Umbilical cord (tissue), 2 donors: ENCODE results near the gene KIRREL3. TPM values are rescaled to one million over a fixed set of nuclear protein-coding genes. Genes with fewer than 3 reads are reported as not detected.

Experiments used
- DNase-seq: peaks from one replicate; pipeline ENCODE4 v3.0.0-alpha.2; 2015; ENCODE audit warnings: low spot score
- total RNA-seq: library from RNA; depleted of rRNA; stranded (reverse); fragments of >200 nt; gene quantifications from one replicate; pipeline ENCODE4 v1.2.3, GENCODE V29; 2014; ENCODE audit warnings: low replicate concordance; ENCODE audit not compliant: insufficient read depth

KIRREL3 gene
- total RNA-seq, 1 donor from 2014 or later = 0.72 TPM

- no peak for DNase-seq
Measured at GRCh38 chr11:126790550-126791081, 210.0 kb downstream of the KIRREL3 start.

- no peak for DNase-seq
Measured at GRCh38 chr11:126782810-126783209, 217.8 kb downstream of the KIRREL3 start.

GRCh38 chr11:126781942-126782341 is 218.6 kb downstream of the KIRREL3 start:
- no peak for DNase-seq

DNA sequence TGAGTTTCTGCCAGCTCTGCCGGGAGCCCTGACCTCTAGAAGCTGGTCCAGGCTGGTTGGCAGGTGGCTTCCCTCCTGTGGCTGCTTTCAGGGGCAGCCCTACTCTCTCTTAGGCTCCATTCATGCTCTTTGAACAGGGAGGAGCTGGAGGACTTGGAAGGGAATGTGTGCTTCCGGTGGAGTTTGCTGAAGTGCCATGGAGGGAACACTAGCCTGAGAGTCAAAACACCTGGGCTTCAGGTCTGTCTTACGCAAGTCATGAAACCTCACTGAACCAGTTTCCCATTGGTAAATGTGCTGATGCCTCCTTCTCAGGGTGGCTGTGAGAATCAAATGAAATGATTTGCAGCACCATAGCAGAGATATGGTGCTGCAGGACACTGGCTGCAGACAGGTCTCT is 224.5 kb downstream of the KIRREL3 start:
- no peak for DNase-seq

DNA sequence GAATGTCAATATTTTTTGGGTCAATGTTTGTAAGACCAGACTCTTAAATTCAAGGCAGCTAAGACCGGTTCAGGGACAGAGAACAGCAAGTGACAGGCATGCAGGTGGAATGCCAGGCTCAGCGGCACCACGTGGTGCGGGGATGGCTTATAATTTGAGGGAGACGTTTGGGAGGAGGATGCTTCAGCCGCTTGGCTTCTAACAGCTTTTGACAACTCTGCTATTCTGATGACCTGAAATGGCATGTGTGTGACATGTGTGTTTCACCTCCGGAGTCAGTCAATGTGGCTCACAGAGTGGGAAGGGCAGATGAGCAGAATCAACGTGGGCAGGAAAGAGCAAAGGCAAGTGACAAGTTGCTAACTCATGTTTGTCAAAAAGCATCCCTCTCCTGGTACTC is 228.3 kb downstream of the KIRREL3 start:
- no peak for DNase-seq

- no peak for DNase-seq
Measured at GRCh38 chr11:126768702-126769101, 231.9 kb downstream of the KIRREL3 start.

DNA sequence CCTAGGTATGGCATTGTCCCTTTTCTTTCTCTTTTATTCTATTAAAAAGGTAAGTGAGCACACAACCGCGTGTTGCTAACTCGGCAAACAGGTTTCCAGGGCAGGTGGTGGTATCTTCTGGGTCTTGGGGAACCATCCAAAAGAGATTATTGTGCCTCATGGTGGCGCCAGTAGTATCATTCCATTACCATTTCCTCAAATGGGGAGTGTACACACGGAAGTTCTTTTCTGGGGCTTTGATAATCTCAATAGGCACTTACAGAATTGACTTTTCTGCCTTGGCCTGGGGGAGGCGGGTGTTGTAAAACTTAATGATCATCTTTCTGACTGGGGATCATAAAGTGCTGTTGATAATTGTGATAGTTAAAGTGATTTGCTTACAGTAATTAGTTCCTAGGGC is 234.1 kb downstream of the KIRREL3 start:
- DNase-seq = no peak

DNA sequence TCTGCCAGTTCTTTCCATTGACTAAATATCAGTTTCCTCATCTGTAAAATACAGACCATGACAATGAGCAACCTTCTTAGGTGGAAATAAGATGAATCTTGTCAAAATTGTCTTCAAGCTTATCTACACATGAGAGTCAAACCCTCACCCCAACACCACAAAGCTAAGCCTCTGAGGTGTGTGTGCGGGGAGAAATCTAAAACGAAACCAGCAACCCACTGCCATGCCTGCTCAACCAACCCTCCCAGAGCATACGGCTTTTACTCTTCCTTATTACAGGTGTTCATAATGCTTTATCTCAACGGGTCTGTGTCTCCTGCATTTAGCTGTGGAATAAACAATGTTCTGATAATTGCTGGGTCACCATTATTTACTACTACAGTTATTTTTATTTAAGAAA is 235.4 kb downstream of the KIRREL3 start:
- DNase-seq = no peak

DNA sequence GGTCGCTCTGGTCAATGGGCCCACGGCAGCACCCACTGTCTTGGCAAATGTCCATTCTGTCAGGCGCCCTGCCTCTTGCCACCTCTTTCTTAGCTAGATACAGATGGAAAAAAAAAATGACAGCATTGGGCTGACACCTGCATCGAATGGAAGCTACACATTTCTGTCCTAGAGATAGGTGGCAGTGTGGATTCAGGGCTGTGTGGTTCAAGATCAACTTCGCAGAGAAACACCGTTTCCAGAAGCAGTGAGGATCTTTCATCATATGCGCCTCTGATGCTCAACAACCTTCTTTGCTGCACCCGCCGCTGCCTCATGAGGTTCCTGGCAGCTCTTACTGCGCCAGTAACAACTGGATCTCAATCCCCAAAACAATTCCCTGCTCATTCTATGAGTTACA is 236.3 kb downstream of the KIRREL3 start:
- no peak for DNase-seq

DNA sequence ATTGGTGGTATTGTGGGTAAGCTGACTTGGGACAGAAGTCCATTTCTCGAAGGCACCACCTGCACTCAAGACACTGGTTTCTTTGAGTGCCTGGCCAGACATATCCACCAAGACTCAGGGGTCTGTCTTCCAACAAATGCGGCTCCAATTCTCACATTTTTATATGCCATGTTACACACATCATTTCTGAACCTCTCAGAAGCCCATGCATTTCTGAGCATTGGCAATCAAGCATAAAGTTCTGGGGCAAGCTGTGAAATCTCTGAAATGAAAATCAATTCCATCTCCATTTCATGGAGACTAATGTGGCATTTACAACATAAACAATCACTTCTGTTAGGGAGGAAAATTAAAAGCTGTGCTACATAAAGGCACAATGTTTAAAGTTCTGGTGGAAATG is 243.7 kb downstream of the KIRREL3 start:
- DNase-seq = no peak

- no peak for DNase-seq
Measured at GRCh38 chr11:126756421-126756820, 244.1 kb downstream of the KIRREL3 start.

DNA sequence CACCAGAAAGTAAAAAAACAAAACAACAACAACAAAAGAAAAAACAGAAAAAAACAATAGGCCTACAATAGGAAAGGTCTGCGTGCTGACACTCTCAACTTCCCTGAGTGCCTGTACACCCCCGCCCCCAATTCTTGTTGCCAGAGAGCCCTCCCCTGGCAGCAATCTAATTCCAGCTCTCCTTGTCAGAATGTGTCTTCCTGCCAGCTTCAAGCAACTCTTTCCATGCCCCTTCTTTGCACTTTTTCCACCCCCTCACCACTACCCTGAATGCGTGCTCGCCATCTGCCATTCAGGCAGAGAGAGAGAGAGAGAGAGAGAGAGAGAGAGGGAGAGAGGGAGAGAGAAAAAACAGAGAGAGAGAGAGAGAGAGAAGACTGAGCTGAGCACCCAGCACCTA is 245.0 kb downstream of the KIRREL3 start:
- no peak for DNase-seq

DNA sequence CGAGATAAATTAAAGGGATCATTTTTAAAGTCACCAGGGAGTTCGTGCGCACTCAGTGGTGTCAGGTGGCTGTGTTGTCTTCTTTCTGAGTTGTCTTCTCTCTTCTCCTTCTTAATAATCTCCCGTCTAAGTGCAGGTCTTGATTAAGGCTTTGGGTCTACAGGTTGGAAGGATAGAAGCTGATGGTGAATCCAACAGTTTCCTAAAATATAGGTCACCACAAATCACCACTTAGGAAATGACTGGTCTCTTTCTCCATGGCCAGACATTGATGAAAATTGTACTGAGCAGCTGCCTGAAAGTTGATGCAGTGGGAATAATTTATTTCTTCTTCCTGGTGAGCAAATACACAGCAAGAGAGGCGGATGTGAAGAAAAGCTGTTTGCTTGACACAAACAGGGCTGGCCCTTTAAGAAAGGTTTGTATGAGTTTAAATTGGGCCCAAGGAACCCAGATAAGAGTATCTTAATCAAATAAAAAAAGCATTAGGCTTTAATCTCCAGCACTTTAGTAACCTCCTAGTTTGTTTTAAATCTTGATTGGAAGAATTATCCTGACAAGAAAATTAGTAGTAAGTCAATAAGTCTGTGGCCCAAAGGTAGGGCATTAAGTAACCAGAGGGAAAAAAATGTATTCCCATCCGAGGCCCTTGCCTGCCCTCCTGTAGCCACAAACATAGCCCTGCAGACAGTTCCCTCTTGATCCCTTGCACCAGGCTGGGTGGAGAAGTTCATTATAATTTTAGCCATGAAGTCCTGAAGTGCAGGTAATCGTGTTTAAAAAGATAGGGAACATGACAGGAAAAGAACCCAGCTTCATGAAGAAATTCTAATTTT is 245.8 kb downstream of the KIRREL3 start:
- no peak for DNase-seq

DNA sequence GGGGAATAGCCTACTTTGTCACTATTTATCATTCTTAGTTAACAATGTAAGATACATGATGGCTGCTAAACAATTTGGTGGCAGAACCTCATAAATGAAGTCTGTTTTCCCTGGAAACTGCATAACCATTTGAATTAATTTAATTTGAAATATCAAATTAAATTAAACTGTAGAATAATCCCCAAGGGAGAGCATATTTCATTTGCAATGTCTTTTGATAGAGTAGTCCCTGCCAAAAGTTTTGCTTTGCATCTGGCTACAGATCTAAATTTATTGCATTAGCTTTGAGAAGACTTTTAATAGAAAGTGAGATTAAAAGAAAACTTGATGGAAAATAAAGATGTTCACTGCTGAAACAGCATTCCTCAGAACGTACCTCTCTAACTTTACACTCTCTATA is 246.6 kb downstream of the KIRREL3 start:
- no peak for DNase-seq

GRCh38 chr11:126751242-126751641 is 249.3 kb downstream of the KIRREL3 start:
- DNase-seq = no peak

DNA sequence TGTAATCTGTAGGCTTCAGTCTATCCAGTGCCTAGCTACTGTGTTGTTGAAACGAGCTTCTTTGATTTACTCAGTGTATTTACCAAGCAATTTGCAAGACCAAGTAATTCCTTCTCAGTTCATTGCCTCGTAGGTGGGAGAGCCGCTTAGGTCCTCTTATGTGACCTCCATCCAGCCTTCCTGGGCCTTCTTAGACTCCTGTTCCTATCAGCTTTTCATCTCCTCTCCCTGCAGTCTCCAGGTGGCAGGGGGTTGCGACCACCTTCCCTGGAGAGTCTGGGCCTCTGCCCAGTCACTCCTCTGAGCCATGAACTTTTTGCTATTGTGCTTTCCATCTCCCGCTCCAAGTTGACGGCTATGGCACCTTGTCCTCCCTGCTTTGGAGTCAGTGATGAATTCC is 251.8 kb downstream of the KIRREL3 start:
- no peak for DNase-seq

GRCh38 chr11:126748100-126748791 is 252.3 kb downstream of the KIRREL3 start:
- DNase-seq = no peak

DNA sequence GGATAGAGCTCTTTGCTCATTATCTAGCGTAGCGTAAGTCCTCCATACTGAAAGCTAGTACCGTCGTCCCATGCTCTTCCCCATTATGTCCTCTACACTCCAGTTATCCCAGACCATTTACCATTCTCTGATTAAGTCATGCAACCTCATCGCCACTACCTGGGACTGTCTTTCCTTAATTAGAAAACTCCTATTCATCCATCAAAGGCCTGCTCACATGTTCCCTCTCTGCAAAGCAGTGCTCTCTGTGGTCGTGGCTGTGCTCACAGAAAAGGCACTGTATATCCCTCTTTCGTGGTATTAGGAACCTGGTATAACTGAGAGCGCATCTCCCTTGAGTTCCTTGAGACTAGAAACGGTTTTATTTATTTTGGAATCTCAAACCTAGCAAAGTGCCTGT is 253.3 kb downstream of the KIRREL3 start:
- DNase-seq = no peak

DNA sequence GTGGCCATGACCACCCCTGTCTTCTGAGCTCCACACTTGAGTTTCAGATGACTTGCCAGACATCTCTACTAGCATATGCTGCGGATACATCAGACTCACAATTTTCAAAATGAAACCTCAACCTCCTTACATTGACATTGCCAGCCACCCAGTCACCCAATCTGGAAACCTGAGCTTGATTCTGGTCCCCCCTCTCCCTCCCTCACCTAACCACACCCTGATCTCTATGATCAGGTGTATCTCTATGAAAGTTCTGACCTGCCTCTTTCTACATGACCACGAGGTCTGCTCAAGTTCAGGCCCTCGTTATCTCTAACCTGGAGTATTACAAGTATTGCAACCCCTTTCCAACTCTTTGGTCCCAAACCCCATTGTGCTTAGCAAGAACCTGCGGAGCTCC is 254.1 kb downstream of the KIRREL3 start:
- DNase-seq = no peak

DNA sequence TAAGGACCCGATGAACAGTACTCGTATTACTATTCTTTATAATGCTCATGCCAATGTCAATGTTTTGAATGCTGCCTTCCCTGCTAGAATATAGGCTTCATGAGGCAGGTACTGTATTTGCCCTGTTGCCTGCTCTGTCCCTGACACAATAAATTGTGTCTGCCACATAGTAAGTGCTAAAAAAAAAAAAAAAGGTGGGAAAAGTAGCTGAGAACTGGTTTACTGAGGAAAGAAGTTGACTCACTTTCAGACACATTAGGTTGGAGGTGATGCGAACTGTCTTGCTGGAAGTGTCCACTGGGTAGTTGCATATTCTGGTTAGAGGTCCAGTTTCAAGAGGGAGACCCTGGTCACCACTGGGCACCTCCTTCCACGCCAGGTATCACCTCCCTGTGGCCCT is 255.9 kb downstream of the KIRREL3 start:
- DNase-seq = no peak

- DNase-seq = no peak
Measured at GRCh38 chr11:126743628-126744027, 256.9 kb downstream of the KIRREL3 start.

DNA sequence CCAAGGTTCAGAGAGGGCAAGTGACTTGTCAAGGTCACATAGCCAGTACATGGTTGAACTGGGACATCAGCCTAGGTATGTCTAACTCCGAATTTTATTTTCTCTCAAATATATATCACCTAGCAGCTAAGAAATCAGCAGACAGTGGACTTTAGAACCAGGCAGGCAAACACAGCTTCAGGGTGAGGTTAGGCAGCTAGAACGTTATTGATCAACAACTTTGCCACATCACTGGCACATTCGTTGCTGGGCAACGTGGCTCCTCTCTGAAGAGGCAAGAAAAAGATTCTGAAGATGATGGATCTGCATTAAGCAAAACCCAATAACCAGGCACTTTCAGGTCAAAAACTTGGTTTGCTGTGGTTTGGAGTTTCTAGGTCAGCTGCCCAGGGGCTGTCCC is 258.0 kb downstream of the KIRREL3 start:
- DNase-seq = no peak

DNA sequence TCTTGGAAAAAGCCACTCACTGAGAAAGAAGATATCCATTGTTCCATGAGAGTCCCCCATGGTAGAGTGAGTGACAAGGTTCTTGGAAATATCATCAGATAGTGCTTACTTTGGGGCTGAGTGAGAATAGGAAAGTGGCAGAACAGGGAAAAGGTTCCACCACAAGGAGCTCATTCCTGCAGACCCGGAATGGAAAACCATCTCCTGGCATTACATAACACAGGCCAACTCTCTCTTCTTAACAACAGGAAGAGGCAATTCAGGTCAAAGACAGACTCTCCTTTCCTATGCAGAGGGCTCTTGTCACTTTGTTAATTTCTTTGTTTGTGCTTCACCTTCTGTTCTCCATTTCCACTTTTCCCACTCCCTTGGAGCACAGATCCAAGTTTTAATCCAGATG is 259.7 kb downstream of the KIRREL3 start:
- no peak for DNase-seq
